ENCODE measurements around the gene PANK1.

PANK1 gene

GRCh38 chr10:89644967-89645741 lies at the start of gene PANK1 (continued):
- peak; percentile 78 for TF ChIP-seq ZNF501 (tag by site-specific recombination; IDR thresholded peaks at IDR 0.05)
- no peak for TF ChIP-seq AEBP2 (tag by site-specific recombination; IDR thresholded peaks at IDR 0.05; ENCODE audit: borderline replicate concordance)
- peak; percentile 59; the same call in 1 of the 2 replicates for TF ChIP-seq ZNF629 (tag by site-specific recombination; IDR thresholded peaks at IDR 0.05)
- peak; percentile 38; the same call in 1 of the 2 replicates for TF ChIP-seq INSM2 (tag by site-specific recombination; IDR thresholded peaks at IDR 0.05)
- TF ChIP-seq ZNF391 (tag by site-specific recombination; IDR thresholded peaks at IDR 0.05; ENCODE audit: borderline replicate concordance, low read depth), result peak; percentile 72; the same call in 1 of the 2 replicates
- TF ChIP-seq ZNF335 (tag by site-specific recombination; conservative IDR thresholded peaks at IDR 0.05), result peak; percentile 80
- peak; percentile 90 for TF ChIP-seq ZBTB17 (tag by site-specific recombination; IDR thresholded peaks at IDR 0.05)
- peak; percentile 48 for TF ChIP-seq ZBTB8A (tag by site-specific recombination; IDR thresholded peaks at IDR 0.05)
- TF ChIP-seq ZNF664 (tag by site-specific recombination; IDR thresholded peaks at IDR 0.05), result peak; percentile 52; the same call in 1 of the 2 replicates
- no peak for TF ChIP-seq ZNF302 (tag by site-specific recombination; IDR thresholded peaks at IDR 0.05; ENCODE audit: low read depth)
- peak; percentile 98 for TF ChIP-seq ZNF398 (tag by site-specific recombination; IDR thresholded peaks at IDR 0.05)
- TF ChIP-seq ZNF140 (tag by site-specific recombination; IDR thresholded peaks at IDR 0.05), result no peak
- peak; percentile 76 for TF ChIP-seq PATZ1 (tag by site-specific recombination; IDR thresholded peaks at IDR 0.05)
- TF ChIP-seq PRDM4 (tag by site-specific recombination; IDR thresholded peaks at IDR 0.05), result peak; percentile 38; the same call in 1 of the 2 replicates
- 0 out of 2 replicates have a peak, but pooled peaks have one; percentile 16 for TF ChIP-seq KLF8 (tag by site-specific recombination; IDR thresholded peaks at IDR 0.05)
- peak; percentile 78; the same call in 1 of the 2 replicates for TF ChIP-seq ZFP37 (tag by site-specific recombination; IDR thresholded peaks at IDR 0.05)
- peak; percentile 35; the same call in 1 of the 2 replicates for TF ChIP-seq ZNF558 (tag by site-specific recombination; IDR thresholded peaks at IDR 0.05)
- no peak for TF ChIP-seq ZNF747 (tag by site-specific recombination; IDR thresholded peaks at IDR 0.05)
- peak; percentile 72 for TF ChIP-seq ZNF341 (tag by site-specific recombination; IDR thresholded peaks at IDR 0.05; ENCODE audit: low read depth)
- TF ChIP-seq ZNF266 (tag by site-specific recombination; IDR thresholded peaks at IDR 0.05; ENCODE audit: low read depth), result no peak
- TF ChIP-seq OSR2 (tag by site-specific recombination; IDR thresholded peaks at IDR 0.05), result peak; percentile 18; the same call in 1 of the 2 replicates
- TF ChIP-seq GLIS1 (tag by site-specific recombination; IDR thresholded peaks at IDR 0.05), result peak; percentile 59
- TF ChIP-seq ZNF366 (tag by site-specific recombination; conservative IDR thresholded peaks at IDR 0.05), result peak; percentile 78
- TF ChIP-seq ZBTB48 (tag by site-specific recombination; IDR thresholded peaks at IDR 0.05), result 0 out of 2 replicates have a peak, but pooled peaks have one; percentile 20
- TF ChIP-seq HOXC10 (CRISPR knock-in tag; IDR thresholded peaks at IDR 0.05), result no peak
- peak; percentile 83; the same call in 1 of the 2 replicates for TF ChIP-seq ZEB2 (tag by site-specific recombination; IDR thresholded peaks at IDR 0.05)
- TF ChIP-seq ZBTB21 (tag by site-specific recombination; IDR thresholded peaks at IDR 0.05), result 0 out of 2 replicates have a peak, but pooled peaks have one; percentile 32

All from HEK293 (cell line).